CD4-positive, alpha-beta T cell treated with Interleukin-2 at 100 ng/mL for 4 hours (primary cell): ENCODE data around the gene CDC16.

Experiments
- DNase-seq: peaks from one replicate; pipeline ENCODE4 v3.0.0-alpha.2; 2020; ENCODE audit warnings: low spot score

The CDC16 gene

GRCh38 chr13:114303700-114304327 lies 69.1 kb downstream of the CDC16 start:
- DNase-seq = no peak

DNA sequence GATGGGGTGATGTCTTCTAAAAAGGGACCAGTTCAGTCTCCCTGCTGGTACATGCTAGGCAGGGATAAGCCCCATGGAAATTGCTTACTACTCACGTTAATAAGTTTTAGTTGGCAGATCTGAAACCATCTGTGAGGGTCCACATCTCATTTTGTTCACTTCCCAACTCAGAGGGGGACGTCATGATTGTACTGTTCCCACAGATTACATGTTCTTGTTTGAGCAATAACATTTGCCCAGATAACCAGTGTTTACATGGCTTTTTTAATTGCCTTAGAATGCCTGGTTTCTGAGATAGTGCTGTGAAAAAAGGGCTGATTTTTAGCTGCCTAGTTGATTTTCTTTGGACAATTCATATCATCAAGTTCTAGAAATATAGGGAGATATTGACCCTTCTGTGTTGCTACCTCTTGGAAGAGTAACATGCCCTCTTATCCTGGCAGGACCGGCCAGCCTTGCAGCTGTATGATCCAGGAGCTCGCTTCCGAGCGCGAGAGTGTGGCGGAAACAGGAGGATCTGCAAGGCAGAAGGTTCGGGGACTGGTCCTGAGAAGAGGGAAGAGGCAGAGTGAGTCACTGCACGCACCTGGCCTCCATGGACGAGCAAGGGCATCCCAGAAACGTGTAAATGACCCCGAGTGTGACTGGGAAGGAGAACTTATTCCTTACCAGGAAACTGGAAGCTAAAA lies 69.8 kb downstream of the CDC16 start:
- no peak for DNase-seq

- no peak for DNase-seq
These were observed 74.4 kb downstream of the CDC16 start for GRCh38 chr13:114309086-114309485.

GRCh38 chr13:114309806-114310410 lies 75.2 kb downstream of the CDC16 start:
- no peak for DNase-seq

DNA sequence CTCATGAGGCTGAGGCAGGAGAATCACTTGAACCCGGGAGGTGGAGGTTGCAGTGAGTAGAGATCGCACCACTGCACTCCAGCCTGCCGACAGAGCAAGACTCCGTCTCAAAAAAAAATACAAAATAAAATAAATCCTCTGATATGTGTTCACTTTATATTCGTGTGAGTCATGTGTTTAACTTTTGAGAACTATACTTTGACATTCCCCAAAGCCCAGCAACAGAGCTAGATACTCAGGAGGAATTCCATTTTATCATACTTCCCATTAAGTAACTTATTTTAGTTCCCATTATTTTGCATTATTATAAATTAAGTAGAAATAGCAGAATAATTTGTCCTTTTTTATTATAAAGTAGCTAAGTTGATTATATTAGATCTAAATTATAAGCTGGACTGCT lies 76.3 kb downstream of the CDC16 start:
- no peak for DNase-seq

DNA sequence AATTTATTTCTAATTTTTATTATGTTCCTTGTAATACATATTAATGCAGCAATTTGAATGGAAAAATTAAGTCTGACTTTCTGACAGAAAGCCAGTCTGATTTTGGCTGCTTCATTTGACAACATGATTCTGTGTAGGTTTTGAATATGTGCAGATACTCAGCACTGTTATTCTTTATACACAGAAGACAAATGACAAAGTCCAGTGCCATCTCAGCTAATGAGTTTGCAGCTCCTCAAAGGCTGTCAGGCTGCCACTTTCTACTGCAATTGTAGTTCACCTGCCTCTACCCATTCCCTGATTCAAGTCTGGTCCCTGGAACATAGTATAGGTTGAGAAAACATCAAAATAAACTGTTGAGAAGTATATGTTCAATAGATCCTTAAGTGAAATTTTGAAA lies 76.7 kb downstream of the CDC16 start:
- no peak for DNase-seq

- DNase-seq = no peak
These were observed 77.2 kb downstream of the CDC16 start for GRCh38 chr13:114311908-114312307.

GRCh38 chr13:114313061-114313860 lies 78.6 kb downstream of the CDC16 start:
- peak; percentile 15 for DNase-seq

- peak; percentile 91 for DNase-seq
These were observed 79.6 kb downstream of the CDC16 start, which contains the start of gene CHAMP1 for GRCh38 chr13:114314074-114314912. CHAMP1 (plus strand) TSS chr13:114314503; CDS start chr13:114323843, 9,340 bp downstream.

DNA sequence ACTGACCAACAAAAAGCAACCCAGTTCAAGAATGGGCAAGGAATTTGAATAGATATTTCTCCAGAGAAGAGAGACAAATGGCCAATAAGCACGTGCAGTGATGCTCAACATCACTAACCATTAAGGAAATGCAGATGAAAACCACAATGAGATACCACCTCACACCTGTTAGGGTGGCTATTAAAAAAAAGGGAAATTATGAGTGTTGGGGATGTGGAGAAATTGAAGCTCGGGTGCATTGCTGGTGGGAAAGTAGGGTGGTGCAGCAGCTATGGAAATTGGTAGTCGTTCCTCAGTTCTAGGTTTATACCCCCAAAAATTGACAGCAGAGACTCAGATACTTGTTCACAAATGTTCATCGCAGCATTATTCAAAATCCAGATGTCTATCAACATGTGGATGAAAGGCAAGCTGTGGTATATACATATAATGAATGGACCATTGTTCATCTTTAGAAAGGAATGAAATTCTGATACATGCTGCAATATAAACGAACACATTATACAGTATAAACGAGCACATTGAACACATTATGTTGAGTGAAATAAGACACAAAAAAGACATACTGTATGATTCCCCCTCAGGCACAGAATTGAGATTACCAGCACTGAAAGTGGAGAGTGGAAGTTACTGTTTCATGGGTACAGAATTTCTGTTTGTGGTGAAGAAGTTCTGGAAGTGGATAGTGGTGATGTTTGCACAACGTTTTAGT lies 80.5 kb downstream of the CDC16 start:
- DNase-seq = peak; percentile 13

DNA sequence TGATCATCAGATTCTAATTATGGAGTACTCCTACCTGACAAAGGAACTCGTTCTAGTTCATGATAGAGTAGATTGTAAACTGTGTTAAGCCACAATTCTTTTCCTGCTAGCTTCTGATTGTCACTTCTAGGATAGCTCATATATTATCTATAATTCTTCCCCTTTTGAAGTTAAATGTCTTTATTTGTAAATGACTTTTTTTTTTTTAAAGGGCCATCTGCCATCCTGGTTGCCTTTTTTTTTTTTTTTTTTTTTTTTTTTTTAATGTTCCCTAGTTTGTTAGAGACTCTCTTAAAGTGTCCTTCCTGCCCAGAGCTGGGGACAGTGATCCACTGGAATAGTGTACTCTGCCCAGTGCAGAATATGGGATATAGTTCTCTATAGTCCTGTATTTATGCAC lies 83.9 kb downstream of the CDC16 start:
- no peak for DNase-seq

DNA sequence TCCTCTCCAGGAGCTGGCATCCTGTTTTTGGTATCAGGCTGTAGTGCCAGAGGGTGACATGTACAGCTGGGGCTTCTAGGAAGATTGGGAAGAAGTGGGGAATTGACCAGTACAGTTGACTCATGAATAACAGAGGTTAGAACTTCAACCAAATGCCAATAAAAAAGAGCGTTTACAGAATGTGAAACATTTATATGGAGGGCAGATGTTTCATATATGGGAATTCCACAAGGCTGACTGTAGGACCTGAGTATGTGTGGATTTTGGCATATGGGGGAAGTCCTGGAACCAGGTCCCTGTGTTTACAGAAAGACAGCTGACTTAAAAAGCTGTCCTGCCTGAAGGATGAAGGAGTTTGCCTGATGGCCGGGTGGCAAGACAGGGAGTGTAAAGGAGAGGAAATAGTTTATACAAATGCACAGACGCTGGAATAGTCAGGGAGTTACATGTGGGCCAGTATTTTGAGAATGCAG lies 84.8 kb downstream of the CDC16 start:
- no peak for DNase-seq

DNA sequence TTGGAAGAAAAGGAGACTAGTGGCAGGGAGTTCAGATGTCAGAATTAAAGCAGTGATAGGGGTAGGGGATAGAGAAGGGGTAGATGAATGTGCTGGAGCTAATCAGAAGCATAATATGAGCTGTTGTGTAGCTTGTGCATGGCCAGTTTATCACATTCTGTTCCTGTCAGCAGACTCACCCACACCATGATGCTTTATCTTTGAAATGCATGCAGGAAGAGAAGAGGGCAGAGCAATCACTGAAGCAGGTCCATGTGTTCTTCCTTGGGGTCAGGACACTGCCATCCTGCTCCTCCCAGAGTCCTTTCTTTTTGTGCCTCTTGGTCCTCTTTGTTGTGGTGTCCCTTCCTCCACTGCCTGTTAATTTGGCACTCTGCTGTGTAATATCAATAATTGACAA lies 85.4 kb downstream of the CDC16 start:
- DNase-seq = no peak

DNA sequence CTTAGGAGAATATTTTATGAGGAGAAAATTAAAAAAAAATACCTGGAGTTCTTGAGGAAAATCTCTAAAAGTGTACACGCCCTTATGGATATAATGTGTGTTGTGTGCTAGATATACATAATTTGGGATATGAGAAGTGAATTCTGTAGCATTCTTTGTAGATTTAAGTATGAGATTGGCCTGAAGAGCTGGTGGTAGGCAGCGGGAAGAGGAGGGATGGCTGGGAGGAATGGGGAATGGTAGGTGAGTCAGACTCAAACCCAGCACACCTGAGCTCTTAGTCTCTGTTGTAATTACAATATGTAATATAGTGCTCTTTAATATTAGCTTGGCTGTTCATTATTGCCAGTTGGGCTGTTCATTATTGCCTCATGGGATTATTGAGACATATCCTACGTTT lies 86.6 kb downstream of the CDC16 start:
- DNase-seq = no peak
